GM19463 (cell line): ENCODE data around the gene IAPP.
"Not testable (repeated sequence)": the region's sequence is repeated elsewhere in the genome, so short reads cannot be mapped to it uniquely, and the experiment has no call there.

Source experiments
- ATAC-seq: cut with Tn5 transposase; IDR thresholded peaks from one replicate; pipeline ENCODE4 v1.9.1; 2021; ENCODE audit warnings: mild to moderate bottlenecking, moderate library complexity; ENCODE audit not compliant: unreplicated experiment

The IAPP gene

GRCh38 chr12:21370845-21371449 is 1.8 kb upstream of the IAPP start:
- ATAC-seq = no peak

- ATAC-seq = no peak
These were observed 6.5 kb downstream of the IAPP start for GRCh38 chr12:21379218-21379617.

DNA sequence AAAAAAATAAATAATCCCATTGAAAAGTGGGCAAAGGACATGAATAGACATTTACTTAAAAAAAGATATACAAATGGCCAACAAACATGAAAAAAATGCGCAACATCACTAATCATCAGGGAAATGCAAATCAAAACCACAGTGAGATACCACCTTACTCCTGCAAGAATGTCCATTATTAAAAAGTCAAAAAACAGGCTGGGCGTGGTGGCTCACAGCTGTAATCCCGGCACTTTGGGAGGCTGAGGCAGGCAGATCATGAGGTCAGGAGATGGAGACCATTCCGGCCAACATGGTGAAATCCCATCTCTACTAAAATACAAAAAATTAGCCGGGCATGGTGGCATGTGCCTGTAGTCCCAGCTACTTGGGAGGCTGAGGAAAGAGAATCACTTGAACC is 8.6 kb downstream of the IAPP start:
- ATAC-seq = not testable (repeated sequence)

GRCh38 chr12:21384261-21384660 is 11.6 kb downstream of the IAPP start:
- no peak for ATAC-seq

GRCh38 chr12:21387174-21387573 is 14.5 kb downstream of the IAPP start:
- no peak for ATAC-seq

GRCh38 chr12:21392384-21392783 is 19.7 kb downstream of the IAPP start:
- no peak for ATAC-seq

GRCh38 chr12:21394828-21395626 is 22.3 kb downstream of the IAPP start:
- not testable (repeated sequence) for ATAC-seq

GRCh38 chr12:21413369-21414277 is 40.9 kb downstream of the IAPP start:
- ATAC-seq = no peak

- ATAC-seq = no peak
These were observed 43.9 kb downstream of the IAPP start for GRCh38 chr12:21416511-21417121.

GRCh38 chr12:21418398-21418797 is 45.7 kb downstream of the IAPP start:
- ATAC-seq = not testable (repeated sequence)

GRCh38 chr12:21419009-21419699 is 46.5 kb downstream of the IAPP start:
- not testable (repeated sequence) for ATAC-seq

GRCh38 chr12:21428241-21428640 is 55.5 kb downstream of the IAPP start:
- ATAC-seq = no peak
